HL-60/S4 treated with retinoic acid at 250 ng/mL for 4 days and 3 days (cell line): ENCODE measurements around the gene CIB4.

Experiments
- in situ Hi-C: fragments of 300-500 bp; cut with MboI; formaldehyde crosslinking; loops from 2 replicates; pipeline ENCODE4 v1.7.0; 2022; ENCODE audit warnings: low sequenced_read_pairs

The CIB4 gene

DNA sequence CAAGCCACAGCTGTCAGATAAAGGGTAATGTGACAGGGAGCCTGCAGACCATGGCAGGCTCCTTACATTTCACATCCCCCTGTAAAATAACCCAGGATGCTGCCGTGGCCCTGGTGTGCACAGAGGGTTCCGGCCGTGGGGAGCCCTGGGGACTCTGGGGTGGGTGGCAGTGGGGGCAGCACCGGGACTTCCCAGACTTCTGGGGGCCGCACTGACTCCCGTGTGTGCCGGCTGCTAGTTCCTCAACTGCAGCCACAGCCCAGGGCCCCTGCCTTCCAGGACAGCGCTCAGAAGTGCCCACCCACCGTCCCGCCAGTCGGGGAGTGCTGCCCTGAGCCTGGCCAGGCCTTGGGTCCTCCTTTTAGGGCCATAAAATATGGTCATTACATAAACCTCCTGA is 56.5 kb downstream of the CIB4 start:
- in situ Hi-C loops: no loop called here

DNA sequence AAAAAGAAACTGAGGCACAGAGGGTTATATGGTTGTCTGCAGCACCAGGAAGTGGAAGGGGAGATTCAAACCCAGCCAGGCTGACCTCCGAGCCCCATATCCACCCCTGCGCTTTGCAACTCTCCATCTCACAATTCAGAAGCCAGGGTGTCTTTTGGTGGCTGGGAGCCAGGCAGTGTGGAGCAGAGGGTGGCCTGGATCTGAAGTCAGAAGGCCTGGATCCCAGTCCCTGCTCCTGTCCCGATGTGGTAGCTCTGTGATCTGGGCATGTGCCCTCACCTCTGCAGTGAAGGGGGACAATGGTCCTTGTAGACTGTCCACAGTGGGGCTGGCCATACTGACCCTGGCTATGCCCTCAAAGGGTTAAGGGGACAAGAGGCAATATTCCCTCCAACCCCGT is 57.0 kb downstream of the CIB4 start:
- in situ Hi-C loops: no loop called here

DNA sequence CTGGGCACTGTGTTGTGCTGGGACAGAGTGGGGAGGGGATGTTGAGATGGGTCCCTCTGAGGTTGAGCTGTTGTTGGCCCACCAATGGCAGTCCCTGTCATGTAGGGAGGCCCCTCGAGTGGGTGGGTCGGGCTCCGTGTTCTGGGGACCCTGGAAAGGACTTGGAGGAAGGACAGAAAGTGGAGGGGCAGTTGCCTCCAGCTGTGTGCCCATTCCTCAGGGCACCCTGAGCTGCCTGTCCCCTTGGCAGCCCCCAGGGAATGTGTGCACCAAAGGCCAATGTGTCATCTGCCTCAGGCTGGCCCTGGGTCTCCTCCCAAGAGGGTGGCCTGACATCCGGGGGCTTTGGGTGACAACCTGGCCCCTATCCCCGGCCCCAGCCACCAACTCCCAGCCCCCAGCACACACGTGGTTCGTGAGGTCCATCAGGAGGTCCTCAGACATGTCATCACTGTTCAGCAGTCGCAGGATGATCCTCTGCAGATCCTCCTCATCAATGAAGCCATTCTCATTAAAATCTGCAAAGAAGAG is 57.7 kb downstream of the CIB4 start:
- in situ Hi-C loops: no loop called here

DNA sequence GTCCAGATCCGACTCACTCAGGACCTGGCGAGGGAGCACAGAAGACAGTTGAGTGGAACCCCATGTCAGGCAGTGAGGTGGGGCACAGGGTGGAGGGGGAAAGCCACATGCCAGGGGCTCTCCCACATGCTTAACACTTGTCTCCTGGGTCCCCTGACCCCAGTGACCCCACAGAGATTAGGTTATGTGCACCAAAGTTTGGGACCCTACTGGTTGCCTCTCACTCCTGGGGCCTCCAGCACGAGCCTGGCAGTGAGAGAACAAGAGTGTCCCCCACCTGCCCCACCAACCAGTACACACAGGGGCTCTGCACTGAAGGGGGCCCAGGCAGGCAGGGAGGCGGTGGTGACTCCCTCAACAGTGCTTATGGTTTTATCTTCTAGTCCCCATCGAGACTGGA is 58.3 kb downstream of the CIB4 start:
- in situ Hi-C loops: no loop called here

DNA sequence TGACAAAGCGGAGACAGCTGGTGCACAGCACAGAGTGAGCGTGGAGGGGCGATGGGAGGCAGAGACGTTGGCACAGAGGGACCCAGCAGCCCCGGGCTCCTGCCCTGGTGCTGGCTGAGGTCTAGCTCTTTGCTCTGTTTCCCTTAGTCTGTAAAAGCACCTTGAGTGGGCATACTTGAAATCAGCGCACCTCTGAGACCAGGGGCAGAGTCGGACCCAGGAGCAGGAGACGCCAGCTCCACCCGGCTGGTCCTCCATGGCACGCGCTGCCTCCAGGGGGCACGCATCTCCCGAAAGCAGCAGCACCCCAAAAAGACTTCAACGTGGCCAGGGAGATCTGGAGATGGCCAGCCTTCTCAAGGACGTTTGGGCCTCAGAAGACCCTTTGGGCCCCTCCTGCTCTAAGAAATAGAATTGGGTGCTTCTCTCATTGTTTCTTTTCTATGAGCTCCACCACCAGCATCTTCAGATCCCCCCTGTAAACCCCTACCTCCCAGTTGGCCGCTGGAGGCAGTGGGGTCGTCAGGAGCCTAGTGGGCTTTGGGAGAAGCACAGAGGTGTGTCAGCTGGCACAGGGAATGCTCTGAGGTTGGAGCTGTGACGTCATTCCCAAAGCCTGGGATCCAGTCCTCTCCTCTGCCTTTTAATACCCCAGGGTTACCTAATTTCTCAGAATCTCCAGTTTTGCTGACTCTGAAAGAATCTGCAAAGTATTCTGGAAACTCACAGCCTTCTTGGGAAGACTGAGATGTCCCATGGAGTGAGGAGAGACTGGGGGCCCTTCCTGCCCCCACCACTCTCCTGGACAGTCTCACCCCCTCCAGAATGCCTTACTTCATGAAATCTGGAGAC is 58.9 kb downstream of the CIB4 start:
- in situ Hi-C loops: no loop called here

DNA sequence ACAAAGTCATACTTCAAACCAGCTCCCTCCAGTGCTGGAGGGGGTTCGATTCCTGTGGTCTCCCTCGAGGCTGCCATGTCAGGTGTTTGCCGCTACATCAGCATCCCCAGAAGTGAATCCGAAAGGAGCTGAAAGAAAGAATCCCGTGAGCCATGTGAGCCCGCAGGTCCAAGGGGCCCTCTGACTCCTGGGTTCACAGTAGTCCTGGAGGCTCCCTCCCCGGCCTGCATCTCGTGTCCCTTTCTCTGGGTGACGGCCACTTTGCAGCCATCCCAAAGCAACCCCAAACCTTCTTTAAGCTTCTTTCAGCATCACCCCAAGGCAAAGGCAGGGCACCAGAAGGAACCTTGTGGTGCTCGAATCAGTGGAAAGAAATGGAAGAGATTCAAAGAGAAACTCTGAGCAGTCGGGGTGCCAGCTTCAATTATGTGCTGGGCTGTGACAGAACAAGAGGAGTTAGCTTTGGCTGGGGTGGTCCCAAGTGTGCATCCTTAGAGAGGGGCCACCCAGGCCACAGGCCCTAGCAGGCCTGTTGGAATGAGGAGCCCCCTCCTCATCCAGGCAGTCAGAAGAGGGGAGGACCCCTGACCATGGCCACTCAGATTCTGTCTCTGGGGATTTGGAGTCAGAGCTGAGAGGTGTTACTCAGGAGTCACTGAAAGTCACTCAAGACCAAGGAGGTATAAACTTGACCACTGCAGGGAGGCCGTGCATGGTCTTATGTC is 59.7 kb downstream of the CIB4 start:
- in situ Hi-C loops: no loop called here

DNA sequence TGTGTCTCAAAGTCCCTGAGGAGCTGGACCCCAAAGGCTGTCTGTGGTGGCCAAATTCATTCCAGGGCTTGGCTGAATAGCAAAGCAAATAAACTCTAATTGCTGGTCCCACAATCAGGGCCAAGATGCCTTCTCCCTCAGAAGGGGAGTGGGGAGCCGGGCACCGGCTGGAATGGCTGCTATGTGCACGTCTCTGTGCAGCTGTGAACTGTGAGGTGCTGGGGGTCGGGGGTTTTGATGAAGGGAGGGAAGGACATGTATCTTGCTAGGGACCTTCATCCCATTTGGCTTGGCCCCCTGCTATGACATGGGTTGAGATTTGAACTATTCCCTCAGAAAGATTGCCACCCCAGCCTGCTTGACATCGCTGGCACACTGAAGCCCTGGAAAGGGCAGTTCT is 60.4 kb downstream of the CIB4 start:
- in situ Hi-C loops: no loop called here

DNA sequence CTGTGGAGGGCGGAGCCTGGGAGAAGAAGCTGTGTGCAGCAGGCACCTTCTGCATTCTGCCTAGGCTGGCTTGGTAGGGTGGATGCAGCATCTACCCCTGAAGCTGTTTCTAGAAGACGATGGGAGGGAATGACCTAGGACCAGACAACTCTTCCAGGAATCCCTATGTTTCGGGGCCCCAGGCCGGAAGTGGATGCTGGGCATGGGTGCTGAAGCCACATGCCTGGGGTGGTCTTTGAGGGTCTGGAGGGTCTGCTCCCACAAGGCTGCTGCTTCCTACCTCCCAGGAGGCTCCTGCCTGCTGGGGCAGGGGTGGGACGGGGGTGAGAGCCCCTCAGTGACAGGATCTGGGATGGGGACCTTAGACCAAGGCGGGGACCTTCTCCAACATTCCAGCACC is 61.0 kb downstream of the CIB4 start:
- in situ Hi-C loops: no loop called here

DNA sequence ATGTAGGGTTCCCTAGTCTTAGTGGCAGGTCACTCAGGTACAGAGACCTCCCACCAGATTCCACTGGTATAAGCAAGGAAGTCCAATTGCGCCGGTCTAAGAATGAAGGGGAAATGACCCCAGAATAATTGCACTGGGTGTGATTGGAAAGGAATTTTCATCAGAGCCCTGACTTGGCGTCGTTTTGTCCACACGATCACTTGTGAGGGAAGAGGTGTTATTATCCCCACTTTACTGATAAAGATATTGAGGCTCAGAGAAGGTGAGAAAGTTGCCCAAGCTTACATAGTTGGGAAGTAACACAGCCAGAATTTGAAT is 61.5 kb downstream of the CIB4 start:
- in situ Hi-C loops: no loop called here

DNA sequence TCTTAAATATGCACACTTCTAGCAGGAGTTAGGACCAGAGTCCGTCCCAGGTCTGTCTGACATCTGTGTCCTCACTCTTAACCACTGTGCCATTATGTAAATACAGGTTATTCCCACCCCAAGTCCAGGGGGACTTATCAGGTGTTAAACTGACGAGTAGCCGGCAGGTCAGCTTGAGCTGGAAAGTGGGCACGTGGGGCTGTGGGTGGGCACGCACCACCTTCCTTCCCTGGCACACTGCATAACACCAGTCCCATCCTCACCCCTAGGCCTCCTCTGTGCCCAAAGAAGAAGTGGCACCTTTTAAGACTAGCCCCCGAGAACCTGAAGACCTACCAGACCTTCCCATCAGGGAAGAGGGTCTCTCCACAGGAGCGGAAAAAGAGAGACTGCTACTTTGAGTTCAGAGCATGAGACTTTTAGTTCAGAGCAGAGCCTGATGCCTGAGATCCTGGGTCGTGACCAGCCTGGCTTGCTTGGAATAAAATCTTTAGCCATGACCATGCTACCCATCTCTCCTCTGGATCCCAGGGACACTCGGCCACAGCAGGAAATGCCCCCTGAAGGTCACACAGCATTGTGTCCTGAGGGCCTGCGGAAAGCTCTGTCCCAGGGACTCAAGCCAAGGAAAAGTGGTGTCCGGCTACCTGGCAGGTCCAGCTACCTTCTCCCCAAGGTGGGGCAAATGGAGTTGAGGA is 62.0 kb downstream of the CIB4 start:
- in situ Hi-C loops: no loop called here

DNA sequence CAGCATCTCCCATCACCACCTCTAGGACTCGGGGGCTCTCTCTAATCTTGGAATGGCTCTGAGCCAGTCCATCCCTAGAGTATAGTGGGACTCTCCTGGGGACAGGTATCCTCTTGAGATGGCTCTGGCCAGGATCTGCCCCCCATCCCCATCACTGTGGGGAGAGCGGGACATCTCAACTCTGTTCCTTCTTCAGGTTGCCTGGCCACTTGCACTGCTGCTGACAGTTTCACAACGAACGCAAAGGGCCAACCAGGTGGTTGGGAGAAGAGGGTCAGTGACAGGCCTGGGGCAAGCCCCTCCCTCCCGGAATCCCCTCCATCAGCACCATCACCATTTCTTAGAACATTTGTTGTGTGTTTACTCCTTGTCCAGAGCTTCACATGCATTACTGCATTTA is 62.6 kb downstream of the CIB4 start:
- in situ Hi-C loops: no loop called here

DNA sequence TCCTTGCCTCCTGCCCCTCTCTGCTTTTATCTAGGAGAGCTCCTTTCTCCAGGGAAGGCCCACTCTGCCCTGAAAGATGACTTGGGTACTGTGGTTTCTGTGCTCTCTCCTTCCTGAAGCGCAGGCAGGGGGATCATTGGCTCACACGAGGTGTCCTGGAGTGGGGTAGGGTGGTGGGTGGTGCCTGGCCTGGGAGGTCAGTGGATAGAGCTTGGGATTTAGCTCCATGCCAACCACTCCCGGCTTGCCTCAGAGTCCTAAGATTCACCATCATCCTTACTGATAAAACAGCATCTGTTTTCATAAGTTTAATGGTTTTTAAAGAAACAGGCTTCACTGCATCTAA is 63.1 kb downstream of the CIB4 start:
- in situ Hi-C loops: no loop called here

DNA sequence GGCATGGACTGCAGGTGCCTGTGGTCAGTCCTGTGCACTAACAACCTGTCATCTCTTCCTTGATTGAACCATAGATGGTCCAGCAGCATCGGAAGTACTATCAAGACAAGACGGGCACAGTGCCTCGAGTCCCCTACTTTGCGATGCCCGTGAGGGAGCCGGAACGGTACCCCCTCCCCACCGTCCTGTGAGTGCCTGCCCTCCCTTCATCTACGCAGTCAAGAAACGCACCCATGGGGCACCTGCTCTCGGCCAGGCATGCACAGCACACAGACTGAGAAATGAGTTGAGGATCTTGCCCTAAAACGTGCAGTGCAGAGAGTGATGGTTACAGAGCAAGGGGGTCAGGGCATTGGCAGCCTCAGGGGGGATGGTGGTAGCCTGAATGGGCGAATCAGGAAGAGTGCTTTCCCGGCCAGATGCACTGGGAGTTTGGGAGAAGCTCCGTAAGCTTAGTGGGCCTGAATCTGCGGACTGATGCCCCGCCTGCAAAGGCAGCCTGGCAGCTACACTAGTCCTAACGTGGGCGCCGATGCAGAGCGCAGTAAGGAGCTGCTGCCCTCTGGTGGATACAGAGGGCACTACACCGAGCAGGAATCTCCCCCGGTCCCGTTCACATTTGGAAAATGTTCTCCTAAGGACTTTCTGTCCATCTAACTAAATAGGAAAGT is 63.6 kb downstream of the CIB4 start:
- in situ Hi-C loops: no loop called here

DNA sequence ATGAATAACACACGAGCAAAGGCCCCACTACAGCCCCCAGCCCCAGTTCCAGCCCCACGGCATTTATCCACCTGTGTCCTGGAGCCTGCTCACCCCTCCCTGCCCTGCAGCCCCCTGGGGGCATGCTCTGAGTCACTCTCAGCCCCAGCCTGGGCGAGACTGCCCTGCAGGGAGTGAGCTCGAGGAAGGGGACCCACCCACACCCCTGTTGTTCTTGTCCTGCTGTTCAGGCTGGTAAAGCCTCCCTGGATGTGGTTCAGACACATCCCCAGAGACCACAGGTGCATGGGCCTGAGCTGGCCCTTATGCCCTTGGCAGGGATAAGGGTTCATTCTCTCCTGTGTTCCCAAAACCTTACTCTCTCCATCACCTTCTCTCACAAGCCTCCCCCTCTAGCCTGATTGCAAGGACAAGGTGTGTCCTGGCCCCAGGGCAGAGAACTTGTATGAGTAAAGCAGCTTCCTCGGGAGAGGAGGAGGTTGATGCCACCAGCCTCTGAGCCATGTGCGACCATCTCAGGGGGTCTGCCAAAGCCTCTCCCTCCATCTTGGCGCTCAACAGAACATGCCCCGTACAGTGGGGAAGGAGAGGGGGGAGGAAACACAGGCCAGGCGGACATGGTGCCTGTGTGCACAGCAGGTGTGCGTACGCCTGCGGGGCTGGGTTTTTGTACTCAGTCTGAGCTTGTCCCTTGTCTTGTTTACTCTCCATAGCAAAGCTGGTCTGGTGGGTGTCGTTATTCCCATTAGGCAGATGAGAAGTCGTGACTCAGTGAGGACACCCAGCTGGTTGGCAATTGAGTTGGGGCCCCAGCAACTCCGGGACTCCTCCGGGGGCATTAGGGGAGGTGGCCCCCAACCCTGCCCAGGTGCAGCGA is 64.4 kb downstream of the CIB4 start:
- in situ Hi-C loops: no loop called here

DNA sequence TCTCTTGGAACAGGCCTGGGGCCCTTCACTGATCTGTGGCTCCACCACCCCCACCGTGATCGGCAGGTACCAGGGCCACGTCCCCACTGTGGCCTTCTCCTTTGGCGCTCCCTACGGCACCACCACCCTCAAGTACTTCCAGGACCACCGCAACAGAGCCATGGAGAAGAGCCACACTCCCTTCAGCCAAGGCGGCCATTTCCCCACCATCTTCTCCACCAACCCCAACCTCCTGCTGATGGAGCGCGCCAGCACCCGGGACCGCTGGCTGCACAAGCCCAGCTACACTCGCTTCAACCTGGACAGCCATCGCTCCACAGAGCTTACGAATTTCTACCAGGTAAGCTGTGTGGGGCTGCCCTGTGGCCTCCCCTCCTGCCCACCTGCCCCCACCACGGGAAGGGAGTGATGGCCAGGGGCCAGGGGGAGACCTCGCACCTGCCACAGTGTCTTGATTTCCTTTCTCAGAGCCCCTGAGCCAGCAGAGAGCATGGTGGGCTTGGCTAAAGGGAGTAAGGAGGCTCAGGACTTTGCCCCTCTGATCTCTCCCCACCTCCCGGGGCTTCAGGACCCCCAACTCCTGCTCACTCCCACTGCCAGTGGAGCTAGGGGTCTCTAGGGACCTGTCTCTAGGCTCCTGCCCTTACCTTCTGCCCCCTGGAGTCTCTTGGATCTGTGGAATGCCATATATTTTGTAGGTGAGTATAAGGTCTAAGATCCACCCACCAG is 65.2 kb downstream of the CIB4 start:
- in situ Hi-C loops: no loop called here

DNA sequence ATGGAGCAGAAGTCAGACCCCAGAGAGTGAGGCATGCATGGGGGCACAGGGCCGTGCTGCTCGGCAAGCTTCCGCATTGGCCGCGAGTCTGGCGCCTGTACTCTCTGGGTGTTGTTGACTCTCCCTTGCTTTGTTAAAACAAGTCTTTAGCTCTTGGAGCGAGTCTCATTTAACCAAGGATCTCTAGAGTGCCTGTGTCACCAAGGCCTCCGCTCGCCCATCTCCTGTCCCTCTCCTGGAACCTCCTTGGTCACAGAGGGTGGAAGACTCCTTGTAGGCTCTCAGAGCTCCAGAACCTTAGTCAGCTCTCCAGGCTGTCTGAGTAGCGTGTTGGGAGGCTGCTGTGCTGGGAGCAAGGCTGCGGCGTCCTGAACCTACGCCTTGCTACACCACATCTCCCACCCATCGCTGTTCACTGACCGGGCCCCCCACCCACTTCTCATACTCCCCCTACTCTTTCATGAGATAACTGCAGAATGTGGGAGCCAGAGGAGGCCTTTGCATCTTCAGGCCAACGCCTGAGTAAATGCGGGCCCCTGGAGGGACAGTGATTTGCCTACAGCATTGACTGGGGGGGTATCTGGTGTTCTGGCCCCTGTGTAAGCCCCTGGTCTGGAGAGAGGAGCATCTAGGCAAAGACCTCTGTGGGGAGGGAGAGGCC is 66.1 kb downstream of the CIB4 start:
- in situ Hi-C loops: no loop called here

DNA sequence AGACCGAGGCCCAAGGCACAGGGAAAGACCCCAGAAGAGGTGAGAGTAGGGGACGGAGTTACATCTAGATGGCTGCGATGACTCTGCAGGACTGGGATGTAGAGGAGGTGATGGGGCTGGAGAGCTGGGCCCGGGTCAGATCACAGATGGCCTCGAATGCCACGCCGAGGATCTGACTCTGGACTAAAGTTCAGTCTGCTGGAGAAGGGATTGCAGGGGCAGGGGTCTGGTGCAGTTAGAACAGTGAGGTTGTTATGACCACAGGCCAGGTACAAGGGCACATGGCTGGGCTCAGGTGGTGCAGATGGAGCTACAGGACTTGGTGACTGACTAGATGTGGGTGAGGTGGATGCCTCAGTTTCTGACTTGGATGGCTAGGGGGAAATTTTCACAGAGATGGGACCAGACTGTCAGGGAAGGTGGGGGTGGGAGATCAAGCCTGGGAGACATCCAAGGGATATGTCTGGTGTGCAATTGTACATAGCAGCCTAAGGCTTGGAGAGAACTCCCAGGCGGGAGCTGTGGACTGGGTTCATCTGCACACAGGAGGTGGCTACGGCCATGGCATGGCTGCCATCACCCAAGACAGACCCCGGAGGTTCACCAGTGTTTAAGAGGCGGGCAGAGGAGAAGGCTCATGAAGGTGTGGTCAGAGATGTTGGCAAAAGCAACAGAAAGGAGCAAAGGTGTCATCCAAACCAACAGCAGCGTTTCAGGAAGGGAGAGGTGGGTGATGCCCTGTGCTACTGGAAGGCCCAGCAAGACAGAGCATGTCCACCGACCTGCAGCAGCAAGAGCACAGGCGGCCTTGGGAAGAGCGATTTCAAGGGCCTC is 66.9 kb downstream of the CIB4 start:
- in situ Hi-C loops: no loop called here

DNA sequence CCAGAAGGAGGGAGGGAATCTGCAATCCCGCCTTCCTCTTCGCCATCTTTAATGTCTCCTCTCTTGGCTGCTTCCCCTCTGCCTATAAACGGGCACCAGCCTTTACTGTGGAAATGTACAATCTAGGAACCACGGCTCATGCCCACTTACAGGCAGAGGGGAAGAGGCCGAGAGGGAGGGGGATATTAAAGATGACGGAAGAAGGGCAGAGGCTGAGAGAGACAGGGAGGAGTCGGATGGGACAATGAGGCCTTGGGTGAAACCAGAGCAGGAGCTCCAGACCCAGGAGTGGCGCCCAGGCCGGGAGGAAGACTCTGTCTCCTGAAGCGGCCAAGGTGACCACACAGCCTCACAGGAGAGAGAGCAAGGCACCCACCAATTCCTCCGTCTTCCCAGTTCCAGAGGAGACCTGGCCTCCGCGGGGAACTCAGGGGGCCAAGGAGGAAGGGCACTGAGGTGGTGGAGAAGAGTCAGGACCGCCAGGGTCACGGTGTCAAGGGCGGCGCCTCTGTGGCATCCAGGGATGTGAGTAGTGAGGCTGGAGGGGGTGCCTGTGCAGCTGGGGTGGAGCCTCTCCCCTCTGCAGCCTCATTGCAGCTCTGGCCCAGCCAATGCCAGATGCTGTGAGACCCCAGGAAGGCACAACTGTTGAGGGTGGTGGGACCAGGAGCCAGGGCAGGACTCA is 67.8 kb downstream of the CIB4 start:
- in situ Hi-C loops: no loop called here
